Esophagus squamous epithelium (tissue), 5 donors: ENCODE data around the gene NOL4L. TPM values are rescaled to one million over a fixed set of nuclear protein-coding genes. Genes with fewer than 3 reads are reported as not detected.

Experiments used
- DNase-seq: peaks from one replicate; lab custom pipeline; 2025; lab: John Stamatoyannopoulos, UW
- H3K27ac ChIP-seq, 4 donors: fragments of 200-600 bp; sonication (generic); one replicate each; pipeline ENCODE4 v1.5.1; 2016 to 2019; ENCODE audit warnings: mild to moderate bottlenecking in 1 of 4
- H3K27me3 ChIP-seq, 4 donors: fragments of 200-600 bp; sonication (generic); 1 replicate in 3 of 4; 2 replicates in 1 of 4; pipeline versions ENCODE4 v1.5.1 to v1.6.0; 2017 to 2021; ENCODE audit warnings: antibody characterized with exemption in 1 of 4
- H3K36me3 ChIP-seq, 3 donors: fragments of 200-600 bp; sonication (generic); one replicate each; pipeline ENCODE4 v1.5.1; 2016 to 2019
- H3K4me1 ChIP-seq, 3 donors: fragments of 200-600 bp; sonication (generic); one replicate each; pipeline ENCODE4 v1.5.1; 2017 to 2019
- H3K4me3 ChIP-seq, 4 donors: fragments of 200-600 bp; sonication (generic); 1 replicate in 3 of 4; 2 replicates in 1 of 4; pipeline ENCODE4 v1.5.1; 2016 to 2019; ENCODE audit warnings: mild to moderate bottlenecking in 2 of 4, moderate library complexity in 1 of 4
- H3K9me3 ChIP-seq, 3 donors: fragments of 200-600 bp; sonication (generic); one replicate each; pipeline ENCODE4 v1.5.1; 2016 to 2019
- CTCF ChIP-seq, 6 experiments: fragments of 450-650 bp in 4 of 6; fragments of 200-600 bp in 2 of 6; sonication (generic) in 2 of 6; IDR thresholded peaks; one replicate each; pipeline ENCODE4 v1.5.1; 2016 to 2019; ENCODE audit warnings: antibody characterized with exemption in 6 of 6, mild to moderate bottlenecking in 4 of 6, moderate library complexity in 4 of 6
- POLR2A ChIP-seq, 4 donors: fragments of 450-650 bp; IDR thresholded peaks; one replicate each; pipeline ENCODE4 v1.6.1; 2017; ENCODE audit warnings: antibody characterized with exemption in 4 of 4, mild to moderate bottlenecking in 4 of 4, moderate library complexity in 3 of 4
- WGBS, 2 donors: methylation state at CpG; one replicate each; pipeline ENCODE4 v1.1.5; 2018; 5-methylcytosine and 5-hydroxymethylcytosine counted together
- intact Hi-C: fragments of 100-400 bp; cut with DNase I; formaldehyde crosslinking; loops from one replicate; pipeline ENCODE4 v1.15.0; 2022
- total RNA-seq, 4 donors: library from RNA; depleted of rRNA; stranded (reverse); fragments of >200 nt; gene quantifications; one replicate each; pipeline ENCODE4 v1.1.0, GENCODE V29; 2016
- donor health status: DM: yes; HTN: yes; CAD: no.

The NOL4L gene
- total RNA-seq, 4 donors from 2014 or later = 1.5 to 5.1 (median 3.0) TPM

GRCh38 chr20:32472581-32473207 lies 112.4 kb downstream of the NOL4L start:
- WGBS, 2 donors = 100% methylated on average over 1 of the region's 6 CpGs; no CpG with 5 or more reads in 1 of the 2 donors
- Histone ChIP-seq H3K4me1 (peaks cover 32 to 94% (median 56%) of the 10 kb centered on the region in 3 donors), H3K36me3 (no peaks in the 10 kb centered on the region), H3K27me3 (no peaks in the 10 kb centered on the region), H3K9me3 (no peaks in the 10 kb centered on the region), H3K27ac (peak overlapping the region in 3 of 4 donors; percentile 78 to 88 (median 85)), H3K4me3 (peak overlapping the region in 1 of 4 donors; percentile 63)
- no peak for DNase-seq
- TF ChIP-seq CTCF (IDR thresholded peaks at IDR 0.05) (no peak), POLR2A (IDR thresholded peaks at IDR 0.05) (no peak)
- intact Hi-C loops = no loop called here

- H3K9me3 ChIP-seq = no peaks in the 10 kb centered on the region
- H3K27ac ChIP-seq = peak overlapping the region; percentile 22 to 59 (median 46)
- H3K36me3 ChIP-seq = no peaks in the 10 kb centered on the region
- peaks cover 27 to 94% (median 53%) of the 10 kb centered on the region in 3 donors for H3K4me1 ChIP-seq
- intact Hi-C loops = no loop called here
- 87 to 100% methylated on average over 2 to 5 of the region's 9 CpGs for WGBS, 2 donors
- DNase-seq = no peak
- H3K4me3 ChIP-seq = no peak overlapping the region
- TF ChIP-seq POLR2A (IDR thresholded peaks at IDR 0.05) (no peak), CTCF (IDR thresholded peaks at IDR 0.05) (no peak)
- no peaks in the 10 kb centered on the region for H3K27me3 ChIP-seq
Measured at GRCh38 chr20:32470940-32471339, 114.2 kb downstream of the NOL4L start.

- TF ChIP-seq CTCF (IDR thresholded peaks at IDR 0.05) (peak in 4 of 6 experiments; percentile 24 to 45 (median 34)), POLR2A (IDR thresholded peaks at IDR 0.05) (no peak)
- Histone ChIP-seq H3K36me3 (no peaks in the 10 kb centered on the region), H3K4me1 (peaks cover 20 to 94% (median 46%) of the 10 kb centered on the region in 3 donors), H3K4me3 (no peak overlapping the region), H3K27me3 (no peaks in the 10 kb centered on the region), H3K9me3 (no peaks in the 10 kb centered on the region), H3K27ac (peak overlapping the region; percentile 22 to 77 (median 49))
- DNase-seq = no peak
- intact Hi-C loops = no loop called here
- 50% methylated on average over 9 of the region's 27 CpGs; no CpG with 5 or more reads in 1 of the 2 donors for WGBS, 2 donors
Measured at GRCh38 chr20:32470025-32470861, 114.9 kb downstream of the NOL4L start.

GRCh38 chr20:32468860-32469259 lies 116.3 kb downstream of the NOL4L start:
- Histone ChIP-seq H3K36me3 (no peaks in the 10 kb centered on the region), H3K27ac (peak overlapping the region in 1 of 4 donors; percentile 77), H3K27me3 (no peaks in the 10 kb centered on the region), H3K4me3 (no peak overlapping the region), H3K4me1 (peaks cover 6 to 94% (median 32%) of the 10 kb centered on the region in 3 donors), H3K9me3 (no peaks in the 10 kb centered on the region)
- intact Hi-C loops = no loop called here
- no peak for DNase-seq
- TF ChIP-seq CTCF (IDR thresholded peaks at IDR 0.05) = no peak
- no peak for TF ChIP-seq POLR2A (IDR thresholded peaks at IDR 0.05)
- WGBS, 2 donors = 68 to 86% methylated on average over 6 to 7 of the region's 7 CpGs

- H3K4me3 ChIP-seq = no peak overlapping the region
- 100% methylated on average over 1 of the region's 6 CpGs; no CpG with 5 or more reads in 1 of the 2 donors for WGBS, 2 donors
- no peaks in the 10 kb centered on the region for H3K9me3 ChIP-seq
- no peaks in the 10 kb centered on the region for H3K36me3 ChIP-seq
- H3K27me3 ChIP-seq = no peaks in the 10 kb centered on the region
- peak overlapping the region in 2 of 4 donors; percentile 57 to 81 for H3K27ac ChIP-seq
- no peak for TF ChIP-seq POLR2A (IDR thresholded peaks at IDR 0.05)
- peaks cover 3 to 94% (median 26%) of the 10 kb centered on the region in 3 donors for H3K4me1 ChIP-seq
- intact Hi-C loops = no loop called here
- no peak for DNase-seq
Measured at GRCh38 chr20:32468313-32468640, 116.9 kb downstream of the NOL4L start.
